Measurements from ENCODE around the gene EMX2. TPM values are rescaled to one million over a fixed set of nuclear protein-coding genes. Genes with fewer than 3 reads are reported as not detected.

EMX2 gene
- total and polyA plus RNA-seq, 4 donors = 0.37 TPM; not detected in 3

DNA sequence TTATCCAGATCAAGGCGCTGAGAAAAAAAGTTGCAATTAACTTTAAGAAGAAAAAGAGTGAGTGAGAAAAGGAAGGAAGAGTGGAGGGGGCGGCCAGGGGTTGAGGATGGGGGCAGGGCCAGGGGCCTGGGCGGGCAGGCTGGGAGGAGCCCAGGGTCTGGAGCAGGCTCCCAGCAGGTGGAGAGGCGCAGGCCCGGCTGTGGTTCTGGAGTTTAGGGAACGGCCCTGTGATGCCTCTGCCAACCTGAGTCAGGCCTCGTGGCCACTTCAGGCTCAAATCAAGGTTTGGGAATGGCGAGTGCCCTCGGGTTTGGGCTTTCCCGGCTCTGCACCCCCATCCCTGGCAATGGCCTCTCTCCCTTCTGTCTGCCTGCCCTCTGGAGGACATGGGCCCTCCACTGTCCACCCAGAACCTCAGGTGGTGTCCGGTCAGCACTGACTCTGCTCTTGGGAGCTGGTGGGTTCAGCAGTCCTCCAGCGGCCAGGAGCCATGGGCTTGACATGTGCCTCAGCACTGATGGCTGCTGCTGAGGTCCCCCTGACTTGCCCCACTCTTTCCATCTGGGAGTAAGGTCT lies 41.0 kb upstream of the EMX2 start:
- no peak overlapping the region for H3K4me3 ChIP-seq
- H3K27me3 ChIP-seq (ENCODE audit: control insufficient read depth in 3 of 3, insufficient read depth in 3 of 3, low read length in 2 of 3) = peaks cover 0 to 3% (median 0%) of the 10 kb centered on the region in 3 donors
- DNase-seq (no peak), ATAC-seq (ENCODE audit: insufficient read depth, low FRiP score) (no peak)
- H3K27ac ChIP-seq (ENCODE audit: low read depth in 1 of 2, low read length in 1 of 2) = no peak overlapping the region
- no peak for TF ChIP-seq CTCF (IDR thresholded peaks at IDR 0.05; ENCODE audit: control extremely low read depth, extremely low read depth)
- WGBS, 2 donors = 83 to 86% methylated on average over 12 of the region's 12 CpGs
- H3K36me3 ChIP-seq (ENCODE audit: control insufficient read depth in 4 of 4, insufficient read depth in 4 of 4, low read length in 4 of 4) = no peaks in the 10 kb centered on the region
- peaks cover 0 to 15% (median 0%) of the 10 kb centered on the region in 5 donors for H3K4me1 ChIP-seq (ENCODE audit: control insufficient read depth in 5 of 5, insufficient read depth in 5 of 5, low read length in 5 of 5)
- no peak overlapping the region for H3K9ac ChIP-seq (ENCODE audit: insufficient read depth in 1 of 2, low read length in 2 of 2)
- H3K9me3 ChIP-seq (ENCODE audit: control insufficient read depth in 4 of 4, insufficient read depth in 3 of 4, low read length in 3 of 4) = no peaks in the 10 kb centered on the region

- H3K36me3 ChIP-seq (ENCODE audit: control insufficient read depth in 4 of 4, insufficient read depth in 4 of 4, low read length in 4 of 4) = no peaks in the 10 kb centered on the region
- DNase-seq = peak in 1 of 3 donors; percentile 21
- 73 to 85% methylated on average over 10 of the region's 10 CpGs for WGBS, 2 donors
These were observed 39.9 kb upstream of the EMX2 start for GRCh38 chr10:117502421-117503243.

GRCh38 chr10:117503244-117504205 lies 39.0 kb upstream of the EMX2 start:
- peak; percentile 46 to 82 (median 65) for DNase-seq
- H3K27me3 ChIP-seq (ENCODE audit: control insufficient read depth in 3 of 3, insufficient read depth in 3 of 3, low read length in 2 of 3) = peaks cover 0 to 3% (median 0%) of the 10 kb centered on the region in 3 donors
- peaks cover 0 to 12% (median 0%) of the 10 kb centered on the region in 5 donors for H3K4me1 ChIP-seq (ENCODE audit: control insufficient read depth in 5 of 5, insufficient read depth in 5 of 5, low read length in 5 of 5)
- TF ChIP-seq CTCF (IDR thresholded peaks at IDR 0.05; ENCODE audit: control extremely low read depth, extremely low read depth) = no peak
- no peak overlapping the region for H3K27ac ChIP-seq (ENCODE audit: low read depth in 1 of 2, low read length in 1 of 2)
- 55 to 60% methylated on average over 16 of the region's 16 CpGs for WGBS, 2 donors
- ATAC-seq (ENCODE audit: insufficient read depth, low FRiP score) = no peak
- H3K9ac ChIP-seq (ENCODE audit: insufficient read depth in 1 of 2, low read length in 2 of 2) = no peak overlapping the region
- no peaks in the 10 kb centered on the region for H3K36me3 ChIP-seq (ENCODE audit: control insufficient read depth in 4 of 4, insufficient read depth in 4 of 4, low read length in 4 of 4)
- H3K4me3 ChIP-seq = no peak overlapping the region
- no peaks in the 10 kb centered on the region for H3K9me3 ChIP-seq (ENCODE audit: control insufficient read depth in 4 of 4, insufficient read depth in 3 of 4, low read length in 3 of 4)

More at GRCh38 chr10:117502421-117503243, 39.9 kb upstream of the EMX2 start:
- TF ChIP-seq CTCF (IDR thresholded peaks at IDR 0.05; ENCODE audit: control extremely low read depth, extremely low read depth) = no peak
- Histone ChIP-seq H3K27ac (ENCODE audit: low read depth in 1 of 2, low read length in 1 of 2) (no peak overlapping the region), H3K4me3 (no peak overlapping the region), H3K27me3 (ENCODE audit: control insufficient read depth in 3 of 3, insufficient read depth in 3 of 3, low read length in 2 of 3) (peaks cover 0 to 3% (median 0%) of the 10 kb centered on the region in 3 donors), H3K4me1 (ENCODE audit: control insufficient read depth in 5 of 5, insufficient read depth in 5 of 5, low read length in 5 of 5) (peaks cover 0 to 12% (median 0%) of the 10 kb centered on the region in 5 donors), H3K9me3 (ENCODE audit: control insufficient read depth in 4 of 4, insufficient read depth in 3 of 4, low read length in 3 of 4) (no peaks in the 10 kb centered on the region), H3K9ac (ENCODE audit: insufficient read depth in 1 of 2, low read length in 2 of 2) (no peak overlapping the region)
- no peak for ATAC-seq (ENCODE audit: insufficient read depth, low FRiP score)

Data from lung (tissue), 12 donors.